ENCODE measurements around the gene TMEM161A. TPM values are rescaled to one million over a fixed set of nuclear protein-coding genes. Genes with fewer than 3 reads are reported as not detected.
"Not testable (repeated sequence)": the region's sequence is repeated elsewhere in the genome, so short reads cannot be mapped to it uniquely, and the experiment has no call there.

Gene TMEM161A
- total RNA-seq, 1 experiment from 2014 or later = 46.0 TPM

DNA sequence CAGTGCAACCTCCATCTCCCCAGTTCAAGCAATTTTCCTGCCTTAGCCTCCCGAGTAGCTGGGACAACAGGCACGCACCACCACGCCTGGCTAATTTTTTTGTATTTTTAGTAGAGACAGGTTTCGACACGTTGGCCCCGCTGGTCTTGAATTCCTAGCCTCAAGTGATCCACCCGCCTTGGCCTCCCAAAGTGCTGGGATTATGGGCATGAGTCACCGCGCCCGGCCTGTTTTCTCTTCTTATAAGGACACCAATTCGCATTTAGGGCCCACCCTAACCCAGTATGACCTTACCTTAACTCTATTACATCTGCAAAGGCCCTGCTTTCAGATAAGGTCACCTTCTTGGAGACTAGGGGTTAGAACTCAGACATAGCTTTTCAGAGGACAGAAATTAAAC, 35.1 kb downstream of the TMEM161A start (continued):
- no peak for TF ChIP-seq CBFB (CRISPR knock-in tag; IDR thresholded peaks at IDR 0.05; ENCODE audit: low read depth)
- no peak for TF ChIP-seq NFE2L1 (CRISPR knock-in tag; IDR thresholded peaks at IDR 0.05)
- TF ChIP-seq, protein P1, sequence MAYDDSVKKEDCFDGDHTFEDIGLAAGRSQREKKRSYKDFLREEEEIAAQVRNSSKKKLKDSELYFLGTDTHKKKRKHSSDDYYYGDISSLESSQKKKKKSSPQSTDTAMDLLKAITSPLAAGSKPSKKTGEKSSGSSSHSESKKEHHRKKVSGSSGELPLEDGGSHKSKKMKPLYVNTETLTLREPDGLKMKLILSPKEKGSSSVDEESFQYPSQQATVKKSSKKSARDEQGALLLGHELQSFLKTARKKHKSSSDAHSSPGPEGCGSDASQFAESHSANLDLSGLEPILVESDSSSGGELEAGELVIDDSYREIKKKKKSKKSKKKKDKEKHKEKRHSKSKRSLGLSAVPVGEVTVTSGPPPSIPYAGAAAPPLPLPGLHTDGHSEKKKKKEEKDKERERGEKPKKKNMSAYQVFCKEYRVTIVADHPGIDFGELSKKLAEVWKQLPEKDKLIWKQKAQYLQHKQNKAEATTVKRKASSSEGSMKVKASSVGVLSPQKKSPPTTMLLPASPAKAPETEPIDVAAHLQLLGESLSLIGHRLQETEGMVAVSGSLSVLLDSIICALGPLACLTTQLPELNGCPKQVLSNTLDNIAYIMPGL (CRISPR knock-in tag; IDR thresholded peaks at IDR 0.05) = no peak
- TF ChIP-seq, protein P2, sequence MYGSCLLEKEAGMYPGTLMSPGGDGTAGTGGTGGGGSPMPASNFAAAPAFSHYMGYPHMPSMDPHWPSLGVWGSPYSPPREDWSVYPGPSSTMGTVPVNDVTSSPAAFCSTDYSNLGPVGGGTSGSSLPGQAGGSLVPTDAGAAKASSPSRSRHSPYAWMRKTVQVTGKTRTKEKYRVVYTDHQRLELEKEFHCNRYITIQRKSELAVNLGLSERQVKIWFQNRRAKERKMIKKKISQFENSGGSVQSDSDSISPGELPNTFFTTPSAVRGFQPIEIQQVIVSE (CRISPR knock-in tag; IDR thresholded peaks at IDR 0.05; ENCODE audit: borderline replicate concordance) = no peak
- no peak for TF ChIP-seq MXD4 (CRISPR knock-in tag; IDR thresholded peaks at IDR 0.05; ENCODE audit: borderline replicate concordance)

DNA sequence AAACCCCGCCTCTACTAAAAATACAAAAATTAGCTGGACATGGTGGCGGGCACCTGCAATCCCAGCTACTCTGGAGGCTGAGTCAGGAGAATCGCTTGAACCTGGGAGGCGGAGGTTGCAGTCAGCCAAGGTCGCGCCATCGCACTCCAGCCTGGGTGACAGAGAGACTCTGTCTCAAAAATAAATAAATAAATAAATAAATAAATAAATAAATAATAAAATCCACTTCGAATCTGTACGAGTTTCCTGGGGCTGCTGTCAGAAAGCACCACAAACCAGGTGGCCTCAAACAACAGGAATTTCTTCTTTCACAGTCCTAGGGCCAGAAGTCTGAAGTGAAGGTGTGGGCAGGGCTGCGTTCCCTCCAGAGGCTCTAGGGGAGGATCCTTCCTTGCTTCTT, 35.7 kb downstream of the TMEM161A start:
- POLR2A ChIA-PET = not testable (repeated sequence)

DNA sequence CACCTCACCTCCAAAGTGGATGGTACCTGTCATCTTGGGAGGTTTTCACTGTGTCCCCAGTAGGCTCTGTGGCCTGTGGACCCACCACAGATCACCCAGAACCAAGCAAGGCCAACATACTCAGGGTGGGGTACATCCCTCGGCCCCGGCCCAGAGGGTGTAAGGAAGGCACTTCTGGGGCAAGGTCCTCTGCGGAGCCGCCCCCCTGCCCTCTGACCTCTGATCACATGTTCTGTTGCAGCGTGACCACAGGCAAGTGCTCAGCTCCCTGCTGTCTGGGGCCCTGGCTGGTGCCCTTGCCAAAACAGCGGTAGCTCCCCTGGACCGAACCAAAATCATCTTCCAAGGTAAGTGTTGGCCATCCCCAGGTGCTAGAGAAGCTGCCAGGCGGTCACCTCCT, 36.7 kb downstream of the TMEM161A start:
- TF ChIP-seq FOXP1 (CRISPR knock-in tag; IDR thresholded peaks at IDR 0.05; ENCODE audit: borderline replicate concordance) (no peak), USF2 (CRISPR knock-in tag; IDR thresholded peaks at IDR 0.05) (peak; percentile 55), USF1 (CRISPR knock-in tag; IDR thresholded peaks at IDR 0.05) (0 out of 2 replicates have a peak, but pooled peaks have one; percentile 24)
- no peak overlapping the region for H3K4me3 Mint-ChIP-seq
- H3K27me3 Mint-ChIP-seq (ENCODE audit: low read depth) = peaks cover 7% of the 10 kb centered on the region
- no peaks in the 10 kb centered on the region for H3K9me3 Mint-ChIP-seq
- no peak for DNase-seq (ENCODE audit: low spot score)
- no peak overlapping the region for H3K27ac Mint-ChIP-seq
- no peak for ATAC-seq
- ChIA-PET CTCF (no interaction called here), POLR2A (no interaction called here)
- peaks cover 13% of the 10 kb centered on the region for H3K4me1 Mint-ChIP-seq
- no peaks in the 10 kb centered on the region for H3K36me3 Mint-ChIP-seq

More for the DNA sequence above, 35.7 kb downstream of the TMEM161A start:
- not testable (repeated sequence) for ATAC-seq; DNase-seq (ENCODE audit: low spot score); H3K9me3 Mint-ChIP-seq; H3K4me3 Mint-ChIP-seq; H3K36me3 Mint-ChIP-seq; H3K27ac Mint-ChIP-seq; H3K27me3 Mint-ChIP-seq (ENCODE audit: low read depth)
- CTCF ChIA-PET = interaction anchor here (0.9 kb wide), 1 partner anchor 13 kb away, joined by 3 read pairs; no protein-coding TSS in a partner anchor
- peaks cover 15% of the 10 kb centered on the region for H3K4me1 Mint-ChIP-seq

DNA sequence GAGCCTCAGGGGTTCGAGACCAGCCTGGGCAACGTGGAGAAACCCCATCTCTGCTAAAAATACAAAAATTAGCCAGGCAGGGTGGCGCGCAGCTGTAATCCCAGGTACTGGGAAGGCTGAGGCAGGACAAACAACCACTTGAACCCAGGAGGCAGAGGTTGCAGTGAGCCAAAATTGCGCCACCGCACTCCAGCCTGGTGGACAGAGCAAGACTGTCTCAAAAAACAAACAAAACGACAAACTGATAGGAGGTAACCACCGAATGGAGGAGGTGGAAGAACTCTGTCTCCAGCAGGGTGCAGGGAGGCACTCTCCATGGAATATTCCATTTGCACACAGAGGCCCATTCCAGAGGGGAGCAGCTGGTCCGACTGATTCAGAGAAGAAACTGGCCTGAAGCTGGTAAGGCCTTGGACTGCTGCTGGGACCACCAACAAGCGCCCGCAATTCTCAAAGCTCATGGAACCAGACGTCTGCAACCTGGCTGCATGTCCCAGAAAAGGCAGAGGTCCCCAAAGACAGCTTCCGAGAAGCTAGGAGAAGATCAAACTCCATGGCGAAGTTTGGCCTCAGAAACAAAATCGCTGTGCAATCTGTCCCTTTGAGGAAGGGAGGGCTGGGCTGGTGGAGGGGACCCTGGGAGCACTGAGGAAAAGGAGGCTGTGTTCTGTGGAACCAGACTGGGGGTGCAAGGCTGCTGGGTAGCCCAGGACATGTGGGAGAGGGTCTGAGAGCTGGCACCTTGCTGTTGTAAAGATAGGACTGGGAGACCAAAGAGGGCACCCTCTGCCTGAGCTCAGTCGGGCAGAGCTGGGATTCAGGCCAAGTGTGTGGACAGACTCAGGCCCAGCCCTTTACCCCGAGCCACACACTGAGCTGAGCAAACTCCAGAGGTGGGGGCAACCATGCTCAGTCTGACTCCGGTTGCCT, 39.3 kb downstream of the TMEM161A start:
- POLR2A ChIA-PET = no interaction called here
- H3K36me3 Mint-ChIP-seq = no peaks in the 10 kb centered on the region
- H3K27me3 Mint-ChIP-seq (ENCODE audit: low read depth) = peaks cover 11% of the 10 kb centered on the region
- no peak overlapping the region for H3K27ac Mint-ChIP-seq
- CTCF ChIA-PET = interaction anchor here (0.9 to 2.2 kb wide), 2 partner anchors 17 to 26 kb away, joined by 3 to 13 read pairs; no protein-coding TSS in a partner anchor
- no peaks in the 10 kb centered on the region for H3K4me1 Mint-ChIP-seq
- DNase-seq (ENCODE audit: low spot score) (no peak), ATAC-seq (no peak)
- TF ChIP-seq HMGA2 (CRISPR knock-in tag; IDR thresholded peaks at IDR 0.05) (no peak), GABPB1 (CRISPR knock-in tag; IDR thresholded peaks at IDR 0.05) (0 out of 2 replicates have a peak, but pooled peaks have one; percentile 47), ZNF671 (CRISPR knock-in tag; IDR thresholded peaks at IDR 0.05) (no peak), TP53 (CRISPR knock-in tag; IDR thresholded peaks at IDR 0.05) (no peak), ATF3 (CRISPR knock-in tag; conservative IDR thresholded peaks at IDR 0.05) (no peak), ZNF281 (CRISPR knock-in tag; IDR thresholded peaks at IDR 0.05) (no peak)
- TF ChIP-seq, protein P3, sequence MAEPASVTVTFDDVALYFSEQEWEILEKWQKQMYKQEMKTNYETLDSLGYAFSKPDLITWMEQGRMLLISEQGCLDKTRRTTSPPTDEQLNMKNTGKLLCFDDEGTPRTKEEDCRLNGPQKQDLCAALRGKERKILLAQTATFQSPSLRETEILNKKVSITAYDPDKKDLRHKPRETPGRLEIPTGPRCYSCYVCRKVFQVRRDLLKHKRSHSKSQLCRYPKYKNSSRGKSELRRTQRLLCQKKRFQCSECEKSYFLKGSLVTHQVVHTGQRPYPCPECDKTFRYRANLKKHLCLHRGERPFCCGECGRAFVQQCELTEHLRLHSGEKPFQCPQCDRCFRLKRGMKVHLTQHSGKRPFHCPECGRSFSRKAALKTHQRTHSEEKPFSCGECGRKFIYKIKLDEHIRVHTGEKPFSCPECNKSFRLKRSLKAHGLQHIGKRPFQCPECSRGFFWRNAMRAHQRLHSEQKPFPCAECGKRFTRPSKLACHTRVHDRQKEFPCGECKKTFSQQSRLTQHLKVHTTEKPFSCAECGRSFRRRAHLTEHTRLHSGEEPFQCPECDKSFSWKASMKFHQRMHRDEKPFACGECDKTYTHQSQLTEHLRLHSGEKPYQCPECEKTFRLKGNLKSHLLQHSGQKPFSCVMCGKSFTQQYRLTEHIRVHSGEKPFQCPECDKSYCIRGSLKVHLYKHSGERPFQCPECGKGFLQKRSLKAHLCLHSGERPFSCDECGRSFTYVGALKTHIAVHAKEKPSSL (CRISPR knock-in tag; conservative IDR thresholded peaks at IDR 0.05) = no peak
- no peak overlapping the region for H3K4me3 Mint-ChIP-seq
- no peaks in the 10 kb centered on the region for H3K9me3 Mint-ChIP-seq
